Astrocyte of the cerebellum (primary cell): ENCODE results near the gene RASL10A.

Source experiments
- DNase-seq: peaks from one replicate; pipeline ENCODE4 v3.0.0-alpha.2; 2011; ENCODE audit warnings: low read depth
- H3K4me3 ChIP-seq: 2 replicates; pipeline ENCODE4 v1.5.1; 2011; ENCODE audit warnings: mild to moderate bottlenecking, low read depth, low read length, moderate library complexity
- in situ Hi-C: cut with HindIII; loops from 2 replicates; pipeline ENCODE4 v1.10.0; 2017; ENCODE audit warnings: low sequenced_read_pairs
- TF ChIP-seq, protein P1 (sequence below): IDR thresholded peaks from 2 replicates; pipeline ENCODE4 v1.5.1; 2012; ENCODE audit warnings: low read length, low read depth, moderate library complexity, mild to moderate bottlenecking; ENCODE audit errors: missing control alignments

RASL10A gene

DNA sequence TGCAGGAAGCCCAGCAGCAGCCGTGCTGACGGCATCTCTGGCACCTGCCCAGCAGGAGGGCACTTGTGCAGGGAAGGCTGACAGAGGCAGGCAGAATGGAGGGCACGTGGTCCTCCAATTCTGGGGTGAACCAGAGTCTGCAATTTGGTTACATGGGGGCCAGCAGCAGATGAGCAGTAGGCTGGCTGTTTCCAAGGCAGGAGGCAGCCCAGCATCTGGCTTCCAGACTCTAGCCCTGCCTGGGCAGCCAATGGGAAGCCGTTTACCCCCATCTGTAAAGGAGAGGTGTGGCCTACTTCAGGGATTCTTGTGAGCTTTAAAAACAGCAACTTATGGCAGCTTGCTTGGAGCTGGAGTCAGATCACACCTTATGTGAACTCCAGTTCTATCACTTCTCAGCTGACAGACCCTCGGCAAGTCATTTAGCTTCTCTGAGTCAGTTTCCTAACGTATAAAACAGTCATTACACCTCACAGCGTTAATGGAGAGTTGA lies 27.9 kb upstream of the RASL10A start:
- H3K4me3 ChIP-seq: no peak overlapping the region
- in situ Hi-C loops: no loop called here
- TF ChIP-seq, protein P1, sequence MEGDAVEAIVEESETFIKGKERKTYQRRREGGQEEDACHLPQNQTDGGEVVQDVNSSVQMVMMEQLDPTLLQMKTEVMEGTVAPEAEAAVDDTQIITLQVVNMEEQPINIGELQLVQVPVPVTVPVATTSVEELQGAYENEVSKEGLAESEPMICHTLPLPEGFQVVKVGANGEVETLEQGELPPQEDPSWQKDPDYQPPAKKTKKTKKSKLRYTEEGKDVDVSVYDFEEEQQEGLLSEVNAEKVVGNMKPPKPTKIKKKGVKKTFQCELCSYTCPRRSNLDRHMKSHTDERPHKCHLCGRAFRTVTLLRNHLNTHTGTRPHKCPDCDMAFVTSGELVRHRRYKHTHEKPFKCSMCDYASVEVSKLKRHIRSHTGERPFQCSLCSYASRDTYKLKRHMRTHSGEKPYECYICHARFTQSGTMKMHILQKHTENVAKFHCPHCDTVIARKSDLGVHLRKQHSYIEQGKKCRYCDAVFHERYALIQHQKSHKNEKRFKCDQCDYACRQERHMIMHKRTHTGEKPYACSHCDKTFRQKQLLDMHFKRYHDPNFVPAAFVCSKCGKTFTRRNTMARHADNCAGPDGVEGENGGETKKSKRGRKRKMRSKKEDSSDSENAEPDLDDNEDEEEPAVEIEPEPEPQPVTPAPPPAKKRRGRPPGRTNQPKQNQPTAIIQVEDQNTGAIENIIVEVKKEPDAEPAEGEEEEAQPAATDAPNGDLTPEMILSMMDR: no peak
- peak; percentile 59 for DNase-seq

DNA sequence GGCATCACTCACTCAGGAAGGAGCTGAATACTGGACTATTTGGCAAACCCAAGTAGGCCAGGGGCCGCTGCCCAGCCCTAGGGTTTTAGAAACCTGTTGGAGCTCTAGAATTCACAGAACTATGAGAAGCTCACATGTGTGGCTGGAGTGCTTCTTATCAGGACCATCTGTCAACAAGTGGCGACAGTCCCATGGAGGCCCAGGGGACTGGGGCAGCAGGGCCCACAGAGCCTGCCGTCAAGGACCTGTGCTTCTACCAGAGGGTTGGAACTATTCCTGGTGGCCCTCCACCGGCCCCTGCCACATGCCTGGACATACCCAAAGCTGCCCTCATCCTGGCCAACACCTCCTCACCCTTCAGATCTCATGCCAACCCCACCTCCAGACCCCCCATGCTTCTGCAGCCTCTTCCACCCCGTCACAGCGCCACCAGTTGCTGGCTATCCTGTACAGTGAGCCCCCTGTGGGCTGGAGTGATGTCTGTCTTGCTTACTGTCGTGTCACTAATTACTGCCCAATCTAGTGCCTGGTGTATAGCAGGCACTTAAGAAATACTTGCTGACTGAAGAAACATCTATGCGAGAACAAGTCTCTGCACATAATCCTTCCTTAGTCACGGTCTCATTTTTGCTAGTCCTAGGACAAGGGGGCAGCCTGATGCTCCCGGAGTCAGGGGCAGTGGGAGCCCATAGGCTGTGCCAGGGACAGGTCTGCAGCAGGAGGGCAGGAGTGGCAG lies 27.2 kb upstream of the RASL10A start:
- no peak for DNase-seq
- TF ChIP-seq, protein P1: no peak
- no peak overlapping the region for H3K4me3 ChIP-seq
- in situ Hi-C loops: no loop called here

DNA sequence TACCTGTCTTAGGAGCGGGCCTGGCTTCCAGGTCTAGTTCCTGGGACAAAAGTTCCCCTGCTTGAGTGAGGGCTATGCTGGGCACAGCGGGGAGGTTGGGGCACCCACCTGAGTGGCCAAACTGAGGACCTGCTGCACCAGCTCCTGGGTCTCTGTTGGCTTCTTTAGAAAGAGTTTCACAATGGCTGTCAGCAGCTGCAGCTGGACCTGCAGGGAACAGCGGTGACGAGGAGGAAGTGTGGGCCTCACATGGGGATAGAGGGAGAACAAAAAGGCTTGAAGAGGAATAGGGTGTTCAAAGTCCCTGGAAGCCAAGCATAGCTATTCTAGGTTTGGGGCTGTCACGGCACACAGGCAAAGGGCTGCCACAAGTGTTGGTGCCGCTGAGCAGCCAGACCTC lies 26.7 kb upstream of the RASL10A start:
- no peak for DNase-seq
- in situ Hi-C loops: no loop called here
- TF ChIP-seq, protein P1: no peak
- H3K4me3 ChIP-seq: no peak overlapping the region

DNA sequence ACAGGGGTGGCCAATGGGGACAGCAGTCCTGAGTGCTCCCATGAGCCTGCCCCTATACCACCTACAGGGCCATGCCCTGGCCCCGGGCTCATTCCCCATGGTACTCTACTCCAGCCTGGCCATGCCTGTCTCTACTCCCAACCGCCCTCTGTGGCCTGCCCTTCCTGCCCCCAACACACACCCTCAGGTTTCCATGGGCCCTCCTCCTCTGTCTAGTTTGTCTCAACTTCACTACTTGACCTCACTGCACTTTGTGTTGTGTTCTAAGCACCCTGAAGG lies 26.3 kb upstream of the RASL10A start:
- in situ Hi-C loops: no loop called here
- no peak for DNase-seq
- no peak overlapping the region for H3K4me3 ChIP-seq
- TF ChIP-seq, protein P1: no peak

DNA sequence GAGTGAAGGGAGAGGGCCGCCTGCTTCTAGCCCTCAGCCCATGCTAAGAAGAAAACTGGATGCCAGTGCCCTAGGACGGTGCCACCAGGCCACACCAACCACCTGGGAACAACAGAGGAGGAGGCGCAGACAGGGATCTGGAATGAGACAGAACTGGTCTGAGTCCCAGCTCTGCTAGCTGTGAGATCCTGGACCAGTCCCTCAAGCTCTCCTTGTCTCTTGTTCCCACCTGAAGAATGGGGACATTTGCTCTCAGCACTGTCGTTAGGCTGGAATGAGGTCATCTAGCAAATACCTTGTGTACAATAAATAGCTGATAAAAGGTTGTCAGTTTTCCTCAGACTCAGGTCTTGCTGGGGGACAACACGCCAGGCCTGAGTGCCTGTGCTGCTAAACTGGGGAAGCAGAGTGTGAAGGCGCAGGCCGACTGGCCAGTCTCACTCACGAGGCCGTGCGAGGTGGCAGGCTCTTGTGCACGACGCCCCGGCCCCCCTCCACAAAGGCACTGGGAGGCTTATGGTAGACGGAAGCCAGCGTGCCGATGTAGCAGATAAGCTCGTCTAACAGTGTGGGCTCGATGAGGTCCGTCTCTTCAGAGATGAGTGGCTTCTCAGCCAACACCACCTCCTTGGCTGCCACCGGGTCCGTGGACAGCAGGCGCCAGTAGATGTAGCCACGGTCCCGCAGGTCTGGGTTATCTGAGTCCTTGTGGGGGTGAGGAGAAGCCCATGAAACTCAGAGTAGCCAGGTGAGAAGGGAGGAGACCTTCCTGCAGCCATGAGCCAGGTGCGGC lies 25.8 kb upstream of the RASL10A start:
- no peak overlapping the region for H3K4me3 ChIP-seq
- TF ChIP-seq, protein P1: no peak
- DNase-seq: no peak
- in situ Hi-C loops: no loop called here

DNA sequence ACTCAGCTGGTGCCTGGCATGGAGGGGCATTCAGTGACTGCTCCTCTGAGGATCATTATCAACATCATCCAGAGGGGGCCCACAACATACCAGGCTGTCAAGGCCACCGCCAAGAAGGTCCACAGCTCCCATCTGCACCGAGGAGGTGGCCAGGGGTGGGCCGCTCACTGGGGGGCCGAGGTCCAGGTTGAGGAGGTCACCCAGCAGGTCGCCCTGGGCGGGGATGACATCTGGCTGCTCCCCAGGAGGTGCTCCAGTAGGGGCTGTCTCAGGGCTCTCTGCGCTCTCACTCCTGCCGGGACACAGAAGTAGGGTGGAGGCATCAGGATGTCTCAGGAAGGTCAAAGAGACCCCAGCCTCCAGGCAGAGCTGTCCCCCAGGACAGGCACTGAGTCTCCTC lies 25.1 kb upstream of the RASL10A start:
- TF ChIP-seq, protein P1: no peak

More for the DNA sequence above, 25.1 kb upstream of the RASL10A start:
- DNase-seq: no peak
- in situ Hi-C loops: no loop called here
- no peak overlapping the region for H3K4me3 ChIP-seq
